Measurements from ENCODE around the gene CD2AP. TPM values are rescaled to one million over a fixed set of nuclear protein-coding genes. Genes with fewer than 3 reads are reported as not detected.

CD2AP gene
- total and polyA plus RNA-seq, 2 donors: 28.0 to 32.8 TPM

- Histone ChIP-seq H3K27me3 (ENCODE audit: control insufficient read depth in 2 of 2, insufficient read depth in 1 of 2, low read length in 1 of 2) (no peaks in the 10 kb centered on the region), H3K4me1 (ENCODE audit: control insufficient read depth in 2 of 2, insufficient read depth in 2 of 2, low read length in 2 of 2) (no peaks in the 10 kb centered on the region), H3K4me3 (ENCODE audit: low read length in 2 of 2) (no peak overlapping the region), H3K36me3 (ENCODE audit: control insufficient read depth in 2 of 2, insufficient read depth in 2 of 2, low read length in 1 of 2) (peaks cover 20 to 62% of the 10 kb centered on the region in 2 donors), H3K9me3 (ENCODE audit: control insufficient read depth in 2 of 2, insufficient read depth in 1 of 2, low read length in 1 of 2) (no peaks in the 10 kb centered on the region), H3K27ac (ENCODE audit: low read depth in 1 of 2, low read length in 1 of 2) (no peak overlapping the region)
- DNase-seq (ENCODE audit: low read depth in 6 of 9, low spot score in 9 of 9): no peak
- WGBS: 99% methylated on average over 3 of the region's 3 CpGs
These were observed 116.4 kb downstream of the CD2AP start for GRCh38 chr6:47593979-47594378.

DNA sequence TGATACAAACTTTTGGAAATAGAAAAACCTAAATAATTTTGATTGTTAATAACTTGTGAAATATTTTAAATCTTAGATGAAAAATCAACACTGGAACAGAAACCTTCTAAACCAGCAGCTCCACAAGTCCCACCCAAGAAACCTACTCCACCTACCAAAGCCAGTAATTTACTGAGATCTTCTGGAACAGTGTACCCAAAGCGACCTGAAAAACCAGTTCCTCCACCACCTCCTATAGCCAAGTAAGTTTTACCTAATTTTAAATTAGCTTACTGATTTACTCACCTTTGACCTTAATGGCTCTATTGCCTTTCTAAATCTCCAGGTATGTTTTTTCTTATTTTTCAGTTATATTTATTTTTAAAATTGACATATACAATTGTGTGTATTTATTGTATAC is 118.2 kb downstream of the CD2AP start:
- no peak for DNase-seq (ENCODE audit: low read depth in 6 of 9, low spot score in 9 of 9)
- Histone ChIP-seq H3K4me3 (ENCODE audit: low read length in 2 of 2) (no peak overlapping the region), H3K27ac (ENCODE audit: low read depth in 1 of 2, low read length in 1 of 2) (no peak overlapping the region), H3K36me3 (ENCODE audit: control insufficient read depth in 2 of 2, insufficient read depth in 2 of 2, low read length in 1 of 2) (peaks cover 20 to 59% of the 10 kb centered on the region in 2 donors), H3K4me1 (ENCODE audit: control insufficient read depth in 2 of 2, insufficient read depth in 2 of 2, low read length in 2 of 2) (no peaks in the 10 kb centered on the region), H3K9me3 (ENCODE audit: control insufficient read depth in 2 of 2, insufficient read depth in 1 of 2, low read length in 1 of 2) (no peaks in the 10 kb centered on the region), H3K27me3 (ENCODE audit: control insufficient read depth in 2 of 2, insufficient read depth in 1 of 2, low read length in 1 of 2) (no peaks in the 10 kb centered on the region)
- WGBS: 98% methylated on average over 1 of the region's 1 CpG

- no peak overlapping the region for H3K27ac ChIP-seq (ENCODE audit: low read depth in 1 of 2, low read length in 1 of 2)
- 99% methylated on average over 4 of the region's 4 CpGs for WGBS
These were observed 120.8 kb downstream of the CD2AP start for GRCh38 chr6:47598367-47598766.

DNA sequence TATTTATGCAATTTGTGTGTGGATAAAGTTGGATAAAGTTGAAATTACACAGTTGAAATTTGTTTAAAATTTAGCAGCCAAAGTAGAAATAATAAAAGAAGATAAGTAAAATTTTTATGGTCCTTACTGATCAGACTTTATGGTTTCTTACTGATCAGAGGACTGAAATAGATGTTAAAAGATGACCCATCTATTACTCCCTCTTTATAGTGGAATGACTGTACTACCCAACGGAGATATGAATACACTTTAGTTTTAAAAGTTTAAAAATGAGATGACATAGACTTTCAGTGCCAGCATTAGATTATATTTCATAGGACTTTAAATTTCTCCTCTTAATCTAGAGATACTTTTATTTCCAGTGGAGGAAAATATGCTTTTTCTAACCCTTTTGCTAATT is 121.9 kb downstream of the CD2AP start:
- Histone ChIP-seq H3K36me3 (ENCODE audit: control insufficient read depth in 2 of 2, insufficient read depth in 2 of 2, low read length in 1 of 2) (peaks cover 17 to 42% of the 10 kb centered on the region in 2 donors), H3K27ac (ENCODE audit: low read depth in 1 of 2, low read length in 1 of 2) (no peak overlapping the region), H3K4me3 (ENCODE audit: low read length in 2 of 2) (no peak overlapping the region), H3K4me1 (ENCODE audit: control insufficient read depth in 2 of 2, insufficient read depth in 2 of 2, low read length in 2 of 2) (no peaks in the 10 kb centered on the region), H3K27me3 (ENCODE audit: control insufficient read depth in 2 of 2, insufficient read depth in 1 of 2, low read length in 1 of 2) (no peaks in the 10 kb centered on the region), H3K9me3 (ENCODE audit: control insufficient read depth in 2 of 2, insufficient read depth in 1 of 2, low read length in 1 of 2) (no peaks in the 10 kb centered on the region)
- no peak for DNase-seq (ENCODE audit: low read depth in 6 of 9, low spot score in 9 of 9)
- 97% methylated on average over 1 of the region's 1 CpG for WGBS

More at GRCh38 chr6:47598367-47598766, 120.8 kb downstream of the CD2AP start:
- H3K4me3 ChIP-seq (ENCODE audit: low read length in 2 of 2): no peak overlapping the region
- H3K36me3 ChIP-seq (ENCODE audit: control insufficient read depth in 2 of 2, insufficient read depth in 2 of 2, low read length in 1 of 2): peaks cover 17 to 45% of the 10 kb centered on the region in 2 donors
- H3K4me1 ChIP-seq (ENCODE audit: control insufficient read depth in 2 of 2, insufficient read depth in 2 of 2, low read length in 2 of 2): no peaks in the 10 kb centered on the region
- no peaks in the 10 kb centered on the region for H3K9me3 ChIP-seq (ENCODE audit: control insufficient read depth in 2 of 2, insufficient read depth in 1 of 2, low read length in 1 of 2)
- no peaks in the 10 kb centered on the region for H3K27me3 ChIP-seq (ENCODE audit: control insufficient read depth in 2 of 2, insufficient read depth in 1 of 2, low read length in 1 of 2)
- DNase-seq (ENCODE audit: low read depth in 6 of 9, low spot score in 9 of 9): no peak

- Histone ChIP-seq H3K9me3 (ENCODE audit: control insufficient read depth in 2 of 2, insufficient read depth in 1 of 2, low read length in 1 of 2) (no peaks in the 10 kb centered on the region), H3K36me3 (ENCODE audit: control insufficient read depth in 2 of 2, insufficient read depth in 2 of 2, low read length in 1 of 2) (peaks cover 6 to 33% of the 10 kb centered on the region in 2 donors), H3K27me3 (ENCODE audit: control insufficient read depth in 2 of 2, insufficient read depth in 1 of 2, low read length in 1 of 2) (no peaks in the 10 kb centered on the region), H3K4me3 (ENCODE audit: low read length in 2 of 2) (no peak overlapping the region), H3K27ac (ENCODE audit: low read depth in 1 of 2, low read length in 1 of 2) (no peak overlapping the region), H3K4me1 (ENCODE audit: control insufficient read depth in 2 of 2, insufficient read depth in 2 of 2, low read length in 2 of 2) (no peaks in the 10 kb centered on the region)
- WGBS: 99% methylated on average over 1 of the region's 1 CpG
- DNase-seq (ENCODE audit: low read depth in 6 of 9, low spot score in 9 of 9): no peak
These were observed 125.6 kb downstream of the CD2AP start for GRCh38 chr6:47603227-47603626.

DNA sequence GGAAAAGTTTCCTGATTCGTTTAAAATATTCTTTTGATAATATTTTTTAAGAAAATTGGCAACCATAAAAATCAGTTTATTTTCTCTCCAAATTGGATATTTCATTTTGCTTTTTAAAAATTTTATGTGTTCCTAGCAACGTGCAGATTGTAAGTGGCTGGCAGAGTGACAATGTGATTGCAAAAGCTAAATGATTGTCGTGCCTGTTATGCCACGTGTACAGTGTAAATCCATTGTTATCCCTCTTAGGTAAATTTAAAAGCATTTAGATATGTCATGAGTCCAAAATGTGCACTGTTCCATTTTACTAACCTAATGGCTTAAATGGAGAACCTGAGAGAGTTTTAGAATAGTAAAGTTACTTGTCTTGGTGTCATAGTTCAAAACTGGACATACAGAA is 126.4 kb downstream of the CD2AP start:
- peaks cover 3 to 35% of the 10 kb centered on the region in 2 donors for H3K36me3 ChIP-seq (ENCODE audit: control insufficient read depth in 2 of 2, insufficient read depth in 2 of 2, low read length in 1 of 2)
- DNase-seq (ENCODE audit: low read depth in 6 of 9, low spot score in 9 of 9): no peak
- no peaks in the 10 kb centered on the region for H3K4me1 ChIP-seq (ENCODE audit: control insufficient read depth in 2 of 2, insufficient read depth in 2 of 2, low read length in 2 of 2)
- no peak overlapping the region for H3K4me3 ChIP-seq (ENCODE audit: low read length in 2 of 2)
- no peak overlapping the region for H3K27ac ChIP-seq (ENCODE audit: low read depth in 1 of 2, low read length in 1 of 2)
- H3K27me3 ChIP-seq (ENCODE audit: control insufficient read depth in 2 of 2, insufficient read depth in 1 of 2, low read length in 1 of 2): no peaks in the 10 kb centered on the region
- WGBS: 97% methylated on average over 4 of the region's 4 CpGs
- H3K9me3 ChIP-seq (ENCODE audit: control insufficient read depth in 2 of 2, insufficient read depth in 1 of 2, low read length in 1 of 2): no peaks in the 10 kb centered on the region

DNA sequence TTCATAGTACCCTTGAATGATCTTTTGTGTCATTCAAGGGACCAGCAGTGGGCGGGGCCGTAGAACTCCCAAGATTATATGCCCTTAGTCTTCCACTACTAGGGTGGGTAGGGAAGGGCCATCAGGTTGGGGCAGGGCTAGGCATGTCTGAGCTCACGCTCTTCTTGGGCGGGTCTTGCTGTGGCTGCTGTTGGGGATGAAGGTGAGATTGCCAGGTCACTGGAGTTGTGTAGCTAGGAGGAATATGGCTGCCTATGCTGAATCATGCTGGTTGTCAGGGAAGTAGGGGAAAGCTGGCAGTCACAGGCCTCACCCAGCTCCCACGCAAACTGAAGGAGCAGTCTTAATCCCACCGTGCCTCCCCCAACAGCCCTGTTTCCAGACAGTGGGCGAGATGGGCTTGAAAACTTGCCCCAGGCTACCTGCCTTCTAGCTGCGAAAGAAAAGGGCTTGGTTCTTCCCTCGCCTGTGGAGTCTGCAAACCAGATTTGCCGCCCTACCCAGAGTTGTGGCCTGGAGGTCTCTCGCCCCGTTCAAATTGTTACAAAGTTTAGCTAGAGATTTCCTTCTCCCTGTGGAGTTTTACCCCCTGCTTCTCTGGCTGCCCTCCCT is 144.4 kb downstream of the CD2AP start:
- 94% methylated on average over 12 of the region's 12 CpGs for WGBS
- peaks cover 14 to 37% of the 10 kb centered on the region in 2 donors for H3K36me3 ChIP-seq (ENCODE audit: control insufficient read depth in 2 of 2, insufficient read depth in 2 of 2, low read length in 1 of 2)

GRCh38 chr6:47626782-47627181 is 149.2 kb downstream of the CD2AP start:
- WGBS: over 99% methylated on average over 2 of the region's 2 CpGs
- Histone ChIP-seq H3K4me3 (ENCODE audit: low read length in 2 of 2) (no peak overlapping the region), H3K9me3 (ENCODE audit: control insufficient read depth in 2 of 2, insufficient read depth in 1 of 2, low read length in 1 of 2) (no peaks in the 10 kb centered on the region), H3K27me3 (ENCODE audit: control insufficient read depth in 2 of 2, insufficient read depth in 1 of 2, low read length in 1 of 2) (no peaks in the 10 kb centered on the region), H3K36me3 (ENCODE audit: control insufficient read depth in 2 of 2, insufficient read depth in 2 of 2, low read length in 1 of 2) (peaks cover 9 to 14% of the 10 kb centered on the region in 2 donors), H3K4me1 (ENCODE audit: control insufficient read depth in 2 of 2, insufficient read depth in 2 of 2, low read length in 2 of 2) (peaks cover 4 to 5% of the 10 kb centered on the region in 2 donors), H3K27ac (ENCODE audit: low read depth in 1 of 2, low read length in 1 of 2) (no peak overlapping the region)
- no peak for DNase-seq (ENCODE audit: low read depth in 6 of 9, low spot score in 9 of 9)

More for the DNA sequence above, 144.4 kb downstream of the CD2AP start:
- Histone ChIP-seq H3K9me3 (ENCODE audit: control insufficient read depth in 2 of 2, insufficient read depth in 1 of 2, low read length in 1 of 2) (no peaks in the 10 kb centered on the region), H3K27ac (ENCODE audit: low read depth in 1 of 2, low read length in 1 of 2) (no peak overlapping the region), H3K4me1 (ENCODE audit: control insufficient read depth in 2 of 2, insufficient read depth in 2 of 2, low read length in 2 of 2) (no peaks in the 10 kb centered on the region), H3K27me3 (ENCODE audit: control insufficient read depth in 2 of 2, insufficient read depth in 1 of 2, low read length in 1 of 2) (no peaks in the 10 kb centered on the region), H3K4me3 (ENCODE audit: low read length in 2 of 2) (no peak overlapping the region)
- DNase-seq (ENCODE audit: low read depth in 6 of 9, low spot score in 9 of 9): no peak

DNA sequence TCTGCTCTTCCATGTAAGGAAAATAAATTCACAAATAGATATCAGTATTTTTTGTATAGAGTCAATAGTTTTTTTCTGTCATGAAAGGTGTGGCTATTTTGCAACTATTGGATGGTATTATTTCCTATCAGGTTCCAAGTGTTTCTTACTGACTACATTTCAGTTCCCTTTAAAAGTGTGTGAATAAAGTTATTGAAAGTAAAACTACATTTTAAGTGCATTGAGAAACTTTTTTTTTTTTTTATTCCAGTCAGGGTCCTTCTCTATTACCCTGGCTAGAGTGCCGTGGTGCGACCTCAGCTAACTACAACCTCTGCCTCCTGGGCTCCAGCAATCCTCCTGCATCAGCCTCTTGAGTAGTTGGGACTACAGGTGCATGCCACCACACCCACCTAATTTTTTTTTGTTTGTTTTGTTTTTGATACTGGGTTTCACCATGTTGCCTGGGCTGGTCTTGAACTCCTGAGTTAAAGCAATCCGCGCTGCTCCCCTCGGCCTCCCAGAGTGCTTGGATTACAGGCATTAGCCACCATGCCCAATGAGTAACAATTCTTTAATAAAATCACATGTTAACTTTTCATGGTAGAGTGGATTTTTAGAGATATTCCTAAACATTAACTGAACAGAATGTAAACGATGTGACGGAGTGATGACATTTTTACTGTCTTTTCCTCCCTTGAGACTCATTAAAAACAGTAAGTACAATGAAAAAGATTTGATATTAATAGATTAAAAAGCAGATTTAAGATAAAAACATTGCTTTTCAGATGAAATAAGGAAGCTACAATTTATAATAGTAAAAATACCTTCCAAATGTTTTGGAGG is 151.1 kb downstream of the CD2AP start:
- Histone ChIP-seq H3K4me1 (ENCODE audit: control insufficient read depth in 2 of 2, insufficient read depth in 2 of 2, low read length in 2 of 2) (peaks cover 4 to 9% of the 10 kb centered on the region in 2 donors), H3K4me3 (ENCODE audit: low read length in 2 of 2) (no peak overlapping the region), H3K9me3 (ENCODE audit: control insufficient read depth in 2 of 2, insufficient read depth in 1 of 2, low read length in 1 of 2) (no peaks in the 10 kb centered on the region), H3K27ac (ENCODE audit: low read depth in 1 of 2, low read length in 1 of 2) (no peak overlapping the region), H3K27me3 (ENCODE audit: control insufficient read depth in 2 of 2, insufficient read depth in 1 of 2, low read length in 1 of 2) (no peaks in the 10 kb centered on the region), H3K36me3 (ENCODE audit: control insufficient read depth in 2 of 2, insufficient read depth in 2 of 2, low read length in 1 of 2) (no peaks in the 10 kb centered on the region)
- WGBS: 98% methylated on average over 7 of the region's 7 CpGs
- DNase-seq (ENCODE audit: low read depth in 6 of 9, low spot score in 9 of 9): no peak

Data from thymus (tissue), 11 donors.